Mucosa of rectum (tissue), 2 donors: ENCODE data around the gene PRRC1.

Source experiments
- H3K27ac ChIP-seq, 2 donors: one replicate each; pipeline ENCODE4 v1.7.0; 2013; ENCODE audit warnings: inconsistent platforms in 2 of 2, low read depth in 2 of 2, low read length in 2 of 2
- H3K27me3 ChIP-seq, 2 donors: one replicate each; pipeline ENCODE4 v1.7.0; 2013; ENCODE audit warnings: low read length in 2 of 2; ENCODE audit not compliant: control insufficient read depth in 2 of 2, insufficient read depth in 2 of 2
- H3K36me3 ChIP-seq, 2 donors: one replicate each; pipeline ENCODE4 v1.7.0; 2013; ENCODE audit warnings: low read length in 2 of 2; ENCODE audit not compliant: control insufficient read depth in 2 of 2, insufficient read depth in 2 of 2
- H3K4me1 ChIP-seq, 2 donors: one replicate each; pipeline ENCODE4 v1.7.0; 2013; ENCODE audit warnings: low read length in 2 of 2, mild to moderate bottlenecking in 1 of 2; ENCODE audit not compliant: control insufficient read depth in 2 of 2, insufficient read depth in 2 of 2
- H3K4me3 ChIP-seq, 2 donors: one replicate each; pipeline ENCODE4 v1.7.0; 2013; ENCODE audit warnings: low read length in 2 of 2
- H3K9ac ChIP-seq, 2 donors: one replicate each; pipeline ENCODE4 v1.7.0; 2013; ENCODE audit warnings: low read length in 2 of 2, low read depth in 1 of 2, mild to moderate bottlenecking in 1 of 2
- H3K9me3 ChIP-seq, 2 donors: one replicate each; pipeline ENCODE4 v1.7.0; 2013; ENCODE audit warnings: low read length in 2 of 2; ENCODE audit not compliant: control insufficient read depth in 2 of 2
- donor health status: healthy.
- donor health status: Normal muscosa, but diverticular disease.

Gene PRRC1

GRCh38 chr5:127602896-127603844 is 85.7 kb downstream of the PRRC1 start:
- no peak overlapping the region for H3K27ac ChIP-seq
- H3K4me1 ChIP-seq: no peaks in the 10 kb centered on the region
- H3K9me3 ChIP-seq: no peaks in the 10 kb centered on the region
- no peak overlapping the region for H3K9ac ChIP-seq
- no peak overlapping the region for H3K4me3 ChIP-seq
- no peaks in the 10 kb centered on the region for H3K27me3 ChIP-seq
- no peaks in the 10 kb centered on the region for H3K36me3 ChIP-seq
